GM12891 (cell line): ENCODE data around the gene CNOT4.

Experiments used
- PAX5 ChIP-seq: IDR thresholded peaks from 2 replicates; pipeline ENCODE4 v1.6.1; 2011; ENCODE audit warnings: low read length, moderate library complexity, mild to moderate bottlenecking; ENCODE audit not compliant: insufficient read depth, severe bottlenecking
- POLR2A ChIP-seq: IDR thresholded peaks from 2 replicates; pipeline ENCODE4 v1.6.1; 2011; ENCODE audit warnings: low read depth, low read length, control low read depth
- POLR2AphosphoS5 ChIP-seq: IDR thresholded peaks from 2 replicates; pipeline ENCODE4 v1.6.1; 2011; ENCODE audit warnings: low read depth, low read length, control low read depth
- POU2F2 ChIP-seq: IDR thresholded peaks from 2 replicates; pipeline ENCODE4 v1.6.1; 2011; ENCODE audit warnings: low read depth, mild to moderate bottlenecking, control low read depth, low read length, moderate library complexity

- TF ChIP-seq PAX5 (no peak), POLR2A (no peak), POLR2AphosphoS5 (no peak), POU2F2 (no peak)
Measured at GRCh38 chr7:135364206-135364605, 145.7 kb downstream of the CNOT4 start.
